ENCODE data around the gene SNCA. TPM values are rescaled to one million over a fixed set of nuclear protein-coding genes. Genes with fewer than 3 reads are reported as not detected.

SNCA gene
- total RNA-seq, 2 experiments from 2014 or later = 2.0 to 2.5 TPM

GRCh38 chr4:89807441-89808140 is 29.4 kb downstream of the SNCA start:
- Mint-ChIP-seq H3K27me3 (no peaks in the 10 kb centered on the region), H3K9me3 (no peaks in the 10 kb centered on the region), H3K4me1 (ENCODE audit: low read depth) (no peaks in the 10 kb centered on the region), H3K36me3 (no peaks in the 10 kb centered on the region), H3K4me3 (no peak overlapping the region), H3K27ac (no peak overlapping the region)
- intact Hi-C loops (cut with micrococcal nuclease) = no loop called here
- CTCF ChIA-PET = no interaction called here
- POLR2A ChIA-PET = no interaction called here
- no peak for DNase-seq

GRCh38 chr4:89805297-89805696 is 31.7 kb downstream of the SNCA start:
- H3K36me3 Mint-ChIP-seq = no peaks in the 10 kb centered on the region
- no peak for DNase-seq
- H3K27ac Mint-ChIP-seq = no peak overlapping the region
- ChIA-PET CTCF (no interaction called here), POLR2A (no interaction called here)
- H3K27me3 Mint-ChIP-seq = no peaks in the 10 kb centered on the region
- H3K4me1 Mint-ChIP-seq (ENCODE audit: low read depth) = no peaks in the 10 kb centered on the region
- intact Hi-C loops (cut with micrococcal nuclease) = no loop called here
- no peak overlapping the region for H3K4me3 Mint-ChIP-seq
- H3K9me3 Mint-ChIP-seq = no peaks in the 10 kb centered on the region

DNA sequence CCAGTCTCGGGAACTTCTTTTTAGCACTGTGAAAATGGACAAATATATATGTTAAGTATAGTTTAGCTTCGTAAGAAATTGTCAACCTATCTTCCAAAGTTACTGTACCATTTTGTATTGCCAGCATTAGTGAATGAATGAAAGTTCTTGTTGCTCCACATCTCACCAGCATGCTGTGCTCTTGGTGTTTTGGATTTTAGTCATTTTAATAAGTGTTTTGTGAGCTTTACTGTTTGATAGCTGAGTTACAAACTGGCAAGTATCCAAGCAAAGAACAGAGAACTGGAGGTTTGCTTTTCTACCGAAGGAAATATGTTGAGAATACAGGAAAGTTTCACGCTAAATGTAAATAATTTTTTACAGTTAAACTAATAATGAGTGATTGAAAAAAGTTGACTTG is 33.0 kb downstream of the SNCA start:
- ChIA-PET CTCF (interaction anchor here (0.7 kb wide), 1 partner anchor 134 kb away, joined by 4 read pairs; no protein-coding TSS in a partner anchor), POLR2A (no interaction called here)
- intact Hi-C loops (cut with micrococcal nuclease) = no loop called here
- Mint-ChIP-seq H3K4me3 (no peak overlapping the region), H3K27ac (no peak overlapping the region), H3K4me1 (ENCODE audit: low read depth) (no peaks in the 10 kb centered on the region), H3K36me3 (no peaks in the 10 kb centered on the region), H3K27me3 (no peaks in the 10 kb centered on the region), H3K9me3 (no peaks in the 10 kb centered on the region)
- no peak for DNase-seq

DNA sequence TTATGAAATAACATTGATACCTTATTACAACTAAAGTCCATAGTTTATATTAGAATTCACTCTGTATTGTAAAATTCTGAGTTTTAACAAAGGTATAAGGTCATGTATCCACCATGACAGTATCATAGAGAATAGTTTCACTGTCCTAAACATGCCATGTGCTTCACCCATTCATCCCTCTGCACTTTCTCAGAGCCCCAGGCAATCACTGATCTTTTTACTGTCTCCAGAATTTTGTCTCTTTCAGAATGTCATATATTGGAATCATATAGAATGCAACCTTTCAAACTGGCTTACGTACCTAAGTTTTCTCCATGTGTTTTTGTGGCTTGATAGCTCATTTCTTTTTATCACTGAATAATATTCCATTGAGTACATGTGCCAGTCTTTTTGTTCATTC is 33.9 kb downstream of the SNCA start:
- DNase-seq = no peak
- Mint-ChIP-seq H3K27me3 (no peaks in the 10 kb centered on the region), H3K36me3 (no peaks in the 10 kb centered on the region), H3K4me1 (ENCODE audit: low read depth) (no peaks in the 10 kb centered on the region), H3K27ac (no peak overlapping the region), H3K4me3 (no peak overlapping the region), H3K9me3 (no peaks in the 10 kb centered on the region)
- intact Hi-C loops (cut with micrococcal nuclease) = no loop called here
- ChIA-PET CTCF (interaction anchor here (1.0 kb wide), 1 partner anchor 489 kb away, joined by 3 read pairs; no protein-coding TSS in a partner anchor), POLR2A (no interaction called here)

- Mint-ChIP-seq H3K4me1 (ENCODE audit: low read depth) (no peaks in the 10 kb centered on the region), H3K9me3 (no peaks in the 10 kb centered on the region), H3K36me3 (no peaks in the 10 kb centered on the region), H3K27ac (no peak overlapping the region), H3K4me3 (no peak overlapping the region), H3K27me3 (peaks cover 6% of the 10 kb centered on the region)
- ChIA-PET CTCF (no interaction called here), POLR2A (no interaction called here)
- DNase-seq = no peak
- intact Hi-C loops (cut with micrococcal nuclease) = no loop called here
Observed at GRCh38 chr4:89800527-89801103, 36.3 kb downstream of the SNCA start.

- no peaks in the 10 kb centered on the region for H3K4me1 Mint-ChIP-seq (ENCODE audit: low read depth)
- no peak overlapping the region for H3K27ac Mint-ChIP-seq
- H3K36me3 Mint-ChIP-seq = no peaks in the 10 kb centered on the region
- intact Hi-C loops (cut with micrococcal nuclease) = no loop called here
- H3K4me3 Mint-ChIP-seq = no peak overlapping the region
- CTCF ChIA-PET = no interaction called here
- H3K27me3 Mint-ChIP-seq = peaks cover 7% of the 10 kb centered on the region
- H3K9me3 Mint-ChIP-seq = no peaks in the 10 kb centered on the region
- DNase-seq = no peak
- POLR2A ChIA-PET = no interaction called here
Observed at GRCh38 chr4:89800012-89800516, 36.9 kb downstream of the SNCA start.

DNA sequence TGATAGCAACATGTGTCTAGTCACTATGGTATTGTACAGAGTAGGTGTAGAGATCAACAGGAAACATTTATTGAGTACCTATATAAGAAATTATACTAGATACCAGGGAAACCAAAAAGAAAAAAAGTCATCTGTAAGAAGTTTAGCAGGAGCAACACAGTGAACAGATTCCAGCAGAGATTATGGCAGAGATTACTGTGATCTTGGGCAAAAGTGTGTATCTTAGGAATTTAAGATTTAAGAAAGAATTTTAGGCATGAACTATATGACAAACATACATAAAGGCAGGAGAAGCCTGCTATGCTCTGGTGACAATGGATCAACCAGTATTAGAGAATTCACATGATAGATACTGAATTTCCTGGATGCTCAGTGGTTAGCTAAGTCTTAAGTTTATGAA is 37.9 kb downstream of the SNCA start:
- Mint-ChIP-seq H3K4me1 (ENCODE audit: low read depth) (no peaks in the 10 kb centered on the region), H3K9me3 (no peaks in the 10 kb centered on the region), H3K27me3 (peaks cover 7% of the 10 kb centered on the region), H3K36me3 (no peaks in the 10 kb centered on the region), H3K27ac (no peak overlapping the region), H3K4me3 (no peak overlapping the region)
- intact Hi-C loops (cut with micrococcal nuclease) = no loop called here
- CTCF ChIA-PET = no interaction called here
- POLR2A ChIA-PET = no interaction called here
- DNase-seq = no peak

DNA sequence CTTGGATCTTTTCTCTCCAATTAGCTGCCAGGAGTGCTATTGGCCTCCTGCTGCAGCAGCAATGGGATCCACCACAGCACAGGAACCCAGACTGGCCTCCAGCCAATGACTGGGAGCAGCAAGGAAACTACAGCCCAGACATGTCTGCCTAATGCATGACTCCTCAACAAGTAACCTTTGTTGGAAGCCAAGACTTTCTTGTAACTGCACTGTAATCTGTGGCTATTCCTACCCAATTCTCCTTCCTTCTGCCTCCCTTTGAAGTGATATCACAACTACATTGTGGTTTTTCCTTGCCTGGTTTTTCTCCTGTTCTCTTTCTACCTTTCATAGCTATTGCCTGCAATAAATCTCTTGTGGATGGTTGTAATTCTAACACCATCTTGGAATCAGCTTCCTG is 39.8 kb downstream of the SNCA start:
- H3K36me3 Mint-ChIP-seq = no peaks in the 10 kb centered on the region
- DNase-seq = no peak
- intact Hi-C loops (cut with micrococcal nuclease) = no loop called here
- no peak overlapping the region for H3K4me3 Mint-ChIP-seq
- H3K27me3 Mint-ChIP-seq = peaks cover 7% of the 10 kb centered on the region
- ChIA-PET POLR2A (no interaction called here), CTCF (no interaction called here)
- H3K27ac Mint-ChIP-seq = no peak overlapping the region
- H3K9me3 Mint-ChIP-seq = no peaks in the 10 kb centered on the region
- H3K4me1 Mint-ChIP-seq (ENCODE audit: low read depth) = no peaks in the 10 kb centered on the region

DNA sequence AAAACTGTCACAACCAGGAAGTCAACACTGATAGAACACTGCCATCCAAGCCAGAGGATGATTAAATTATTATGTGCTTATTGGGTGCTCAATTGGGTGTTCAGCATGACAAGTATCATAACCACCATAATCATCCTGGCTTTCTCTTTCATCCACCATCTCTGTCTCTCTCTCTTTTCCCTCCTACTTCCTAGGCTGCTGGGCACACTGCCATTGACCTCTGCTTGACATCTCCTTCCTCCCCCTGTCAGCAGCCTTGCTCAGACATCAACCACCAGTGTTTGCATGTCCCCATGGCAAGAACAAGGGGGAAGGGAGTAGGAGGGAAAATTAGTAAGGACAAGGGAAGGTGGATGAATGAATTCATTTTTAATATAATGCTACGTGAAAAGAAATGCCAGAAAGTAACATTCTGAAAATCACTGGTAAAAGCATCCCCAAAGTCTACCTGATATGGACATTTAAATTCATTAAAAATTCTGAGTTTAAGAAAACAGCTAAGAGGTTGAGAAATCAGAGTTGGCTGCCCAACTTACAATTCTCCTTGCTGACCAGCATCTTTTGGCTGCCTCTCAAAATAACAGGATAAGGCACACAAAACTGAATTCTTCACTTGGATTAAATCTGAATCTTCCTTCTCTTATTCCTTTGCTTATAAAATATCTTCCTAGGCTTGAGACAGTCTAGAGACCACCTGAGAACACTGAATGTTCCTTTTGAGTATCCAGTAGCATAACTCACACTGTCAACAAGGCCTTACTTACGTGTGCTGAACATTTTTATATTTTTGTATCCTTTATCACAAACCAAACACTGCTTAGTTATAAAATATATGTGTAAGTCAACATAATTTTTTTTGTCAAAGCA is 48.5 kb downstream of the SNCA start:
- CTCF ChIA-PET = no interaction called here
- Mint-ChIP-seq H3K36me3 (no peaks in the 10 kb centered on the region), H3K4me3 (no peak overlapping the region), H3K27ac (no peak overlapping the region), H3K9me3 (no peaks in the 10 kb centered on the region), H3K4me1 (ENCODE audit: low read depth) (no peaks in the 10 kb centered on the region), H3K27me3 (peaks cover 4% of the 10 kb centered on the region)
- intact Hi-C loops (cut with micrococcal nuclease) = no loop called here
- POLR2A ChIA-PET = no interaction called here
- no peak for DNase-seq

DNA sequence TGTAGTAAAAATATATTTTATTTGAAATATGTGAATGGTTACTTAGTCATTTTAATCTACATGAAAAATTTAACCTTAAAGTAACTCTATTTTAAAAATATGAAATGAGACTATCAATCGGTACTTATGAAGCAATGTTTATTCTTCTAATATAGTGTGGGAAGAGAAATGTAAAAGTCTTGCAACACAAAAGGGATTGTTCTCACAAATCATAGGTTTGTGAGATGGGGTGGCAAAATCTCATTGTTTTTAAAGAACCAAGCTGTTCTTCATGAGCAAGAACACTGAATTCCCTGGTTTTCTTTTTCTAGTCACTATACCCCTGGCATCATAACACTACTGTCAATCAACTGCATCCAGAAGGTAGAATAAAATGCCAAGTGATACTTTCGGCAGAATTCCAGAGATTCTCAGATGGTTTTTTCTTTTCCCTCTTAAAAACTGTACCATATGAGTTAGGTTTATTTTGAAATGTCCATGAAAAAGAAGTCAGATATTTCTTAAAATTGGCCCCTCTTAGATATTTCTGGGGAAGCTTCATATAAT is 52.2 kb downstream of the SNCA start:
- Mint-ChIP-seq H3K27ac (no peak overlapping the region), H3K36me3 (no peaks in the 10 kb centered on the region), H3K4me1 (ENCODE audit: low read depth) (no peaks in the 10 kb centered on the region), H3K27me3 (peaks cover 4% of the 10 kb centered on the region), H3K9me3 (no peaks in the 10 kb centered on the region), H3K4me3 (no peak overlapping the region)
- CTCF ChIA-PET = no interaction called here
- POLR2A ChIA-PET = no interaction called here
- intact Hi-C loops (cut with micrococcal nuclease) = no loop called here
- no peak for DNase-seq

- Mint-ChIP-seq H3K9me3 (peaks cover 13% of the 10 kb centered on the region), H3K27me3 (peaks cover 11% of the 10 kb centered on the region), H3K4me3 (no peak overlapping the region), H3K4me1 (ENCODE audit: low read depth) (no peaks in the 10 kb centered on the region), H3K27ac (no peak overlapping the region), H3K36me3 (no peaks in the 10 kb centered on the region)
- POLR2A ChIA-PET = no interaction called here
- no peak for DNase-seq
- CTCF ChIA-PET = no interaction called here
- intact Hi-C loops (cut with micrococcal nuclease) = no loop called here
Observed at GRCh38 chr4:89781321-89781720, 55.6 kb downstream of the SNCA start.

DNA sequence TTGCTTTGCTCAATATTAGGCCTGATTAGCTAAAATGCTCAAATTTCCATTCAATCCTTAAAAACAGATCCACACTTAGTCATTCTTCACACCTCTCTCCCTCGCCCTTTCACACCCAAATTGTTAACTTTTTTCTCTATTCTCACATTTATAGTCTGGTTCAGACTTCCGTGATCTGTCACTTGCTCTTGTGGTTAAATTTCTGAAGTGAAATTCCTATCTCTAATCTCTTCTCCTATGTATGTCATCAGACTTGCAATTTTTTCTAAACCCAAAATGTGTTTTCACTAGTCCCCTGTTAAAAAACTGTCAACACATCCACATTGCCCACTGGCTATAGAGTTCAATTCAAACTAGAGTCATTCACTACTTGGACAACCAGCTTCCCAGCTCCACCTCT is 63.2 kb downstream of the SNCA start:
- Mint-ChIP-seq H3K4me1 (ENCODE audit: low read depth) (no peaks in the 10 kb centered on the region), H3K27ac (no peak overlapping the region), H3K36me3 (no peaks in the 10 kb centered on the region), H3K9me3 (peaks cover 11% of the 10 kb centered on the region), H3K27me3 (peaks cover 10% of the 10 kb centered on the region), H3K4me3 (no peak overlapping the region)
- ChIA-PET POLR2A (no interaction called here), CTCF (no interaction called here)
- intact Hi-C loops (cut with micrococcal nuclease) = no loop called here
- no peak for DNase-seq
